PC-3 (cell line): ENCODE measurements around the gene ERICH4. TPM values are rescaled to one million over a fixed set of nuclear protein-coding genes. Genes with fewer than 3 reads are reported as not detected.

Experiments
- ATAC-seq: fragments of 200-7000 bp; cut with Tn5 transposase; 2 replicates; pipeline ENCODE4 v1.9.1; 2020; ENCODE audit warnings: mild to moderate bottlenecking, moderate library complexity
- BruUV-seq: library from RNA; stranded (reverse); fragments of 400-500 nt; replicated peaks from 2 replicates; lab custom pipeline; 2021; lab: Mats Ljungman, UMichigan
- CTCF ChIA-PET: fragments of 300-600 bp; sonication (Branson Sonifier 250); formaldehyde crosslinking; loops from one replicate; lab custom pipeline; 2022; ENCODE audit warnings: antibody characterized with exemption; lab: Charles Lee
- POLR2A ChIA-PET: fragments of 300-600 bp; sonication (Branson Sonifier 250); formaldehyde crosslinking; loops from one replicate; lab custom pipeline; 2022; ENCODE audit warnings: antibody characterized with exemption; ENCODE audit not compliant: unreplicated experiment; lab: Charles Lee
- DNase-seq: peaks from one replicate; pipeline ENCODE4 v3.0.0-alpha.2; 2015
- H2AFZ ChIP-seq: fragments of 300-600 bp; sonication (generic); 2 replicates; pipeline ENCODE4 v1.6.0; 2016; ENCODE audit warnings: antibody characterized with exemption, low read length
- H3F3A ChIP-seq: fragments of 300-600 bp; sonication (generic); one replicate; pipeline ENCODE4 v1.6.0; 2017; ENCODE audit warnings: antibody characterized with exemption, low read length, control low read depth, mild to moderate bottlenecking; ENCODE audit not compliant: unreplicated experiment
- H3K27ac ChIP-seq: fragments of 300-600 bp; sonication (generic); 2 replicates; pipeline ENCODE4 v1.5.1; 2016; ENCODE audit warnings: mild to moderate bottlenecking, low read length
- H3K27me3 ChIP-seq: fragments of 300-600 bp; sonication (generic); 2 replicates; pipeline ENCODE4 v1.6.1; 2016; ENCODE audit warnings: low read length, mixed read lengths
- H3K36me3 ChIP-seq: fragments of 300-600 bp; sonication (generic); 2 replicates; pipeline ENCODE4 v1.6.1; 2016; ENCODE audit warnings: low read depth, mixed run types, low read length, mixed read lengths
- H3K4me1 ChIP-seq: fragments of 300-600 bp; sonication (generic); 2 replicates; pipeline ENCODE4 v1.5.1; 2016; ENCODE audit warnings: low read length; ENCODE audit not compliant: insufficient read depth
- H3K4me2 ChIP-seq: fragments of 300-600 bp; sonication (generic); 2 replicates; pipeline ENCODE4 v1.6.0; 2016; ENCODE audit warnings: low read length
- H3K4me3 ChIP-seq: fragments of 300-600 bp; sonication (generic); 2 replicates; pipeline ENCODE4 v1.5.1; 2016; ENCODE audit warnings: mild to moderate bottlenecking, low read length, mixed read lengths
- H3K79me2 ChIP-seq: fragments of 300-600 bp; sonication (generic); 2 replicates; pipeline ENCODE4 v1.6.1; 2017; ENCODE audit warnings: low read length, mixed read lengths
- H3K9ac ChIP-seq: fragments of 300-600 bp; sonication (generic); 2 replicates; pipeline ENCODE4 v1.6.0; 2016; ENCODE audit warnings: mild to moderate bottlenecking, low read length
- H3K9me2 ChIP-seq: fragments of 300-600 bp; sonication (generic); replicated peaks from 2 replicates; pipeline ENCODE4 v1.6.1; 2016; ENCODE audit warnings: mixed run types, low read length, mixed read lengths
- H3K9me3 ChIP-seq: fragments of 300-600 bp; sonication (generic); 2 replicates; pipeline ENCODE4 v1.6.1; 2016; ENCODE audit warnings: low read length, mixed read lengths
- H4K20me1 ChIP-seq: fragments of 300-600 bp; sonication (generic); 2 replicates; pipeline ENCODE4 v1.6.1; 2016; ENCODE audit warnings: low read length, mixed read lengths
- EZH2 ChIP-seq: fragments of 300-600 bp; sonication (generic); IDR thresholded peaks from one replicate; pipeline ENCODE4 v1.6.1; 2017; ENCODE audit warnings: antibody characterized with exemption, mild to moderate bottlenecking, low read length; ENCODE audit not compliant: unreplicated experiment
- EZH2phosphoT487 ChIP-seq: fragments of 300-600 bp; sonication (generic); IDR thresholded peaks from 2 replicates; pipeline ENCODE4 v1.6.1; 2018; ENCODE audit warnings: mild to moderate bottlenecking, antibody characterized with exemption, low read length, borderline replicate concordance
- intact Hi-C: fragments of 100-400 bp; cut with micrococcal nuclease; formaldehyde crosslinking; loops from 2 replicates; pipeline ENCODE4 v1.9.0; 2023
- total RNA-seq: library from RNA; depleted of rRNA; stranded (reverse); fragments of >200 nt; gene quantifications from 2 replicates; pipeline ENCODE4 v1.2.3, GENCODE V29; 2014
- TF ChIP-seq, protein P1 (sequence below): fragments of 300-600 bp; sonication (generic); conservative IDR thresholded peaks from 2 replicates; pipeline ENCODE4 v1.5.1; 2017; ENCODE audit warnings: antibody characterized with exemption, low read depth, mild to moderate bottlenecking, low read length

ERICH4 gene
- total RNA-seq, 1 experiment from 2014 or later, result not detected

- no TSS peak for BruUV-seq
- Histone ChIP-seq H3F3A (no peaks in the 10 kb centered on the region), H2AFZ (no peak overlapping the region), H3K9me2 (no peaks in the 10 kb centered on the region), H3K9ac (no peak overlapping the region), H3K4me3 (no peak overlapping the region), H3K4me1 (no peaks in the 10 kb centered on the region), H3K79me2 (no peaks in the 10 kb centered on the region), H3K36me3 (no peaks in the 10 kb centered on the region), H4K20me1 (no peaks in the 10 kb centered on the region), H3K4me2 (no peak overlapping the region), H3K9me3 (no peaks in the 10 kb centered on the region), H3K27ac (no peak overlapping the region), H3K27me3 (peaks cover 59% of the 10 kb centered on the region)
- no peak for TF ChIP-seq EZH2phosphoT487
- TF ChIP-seq, protein P1, sequence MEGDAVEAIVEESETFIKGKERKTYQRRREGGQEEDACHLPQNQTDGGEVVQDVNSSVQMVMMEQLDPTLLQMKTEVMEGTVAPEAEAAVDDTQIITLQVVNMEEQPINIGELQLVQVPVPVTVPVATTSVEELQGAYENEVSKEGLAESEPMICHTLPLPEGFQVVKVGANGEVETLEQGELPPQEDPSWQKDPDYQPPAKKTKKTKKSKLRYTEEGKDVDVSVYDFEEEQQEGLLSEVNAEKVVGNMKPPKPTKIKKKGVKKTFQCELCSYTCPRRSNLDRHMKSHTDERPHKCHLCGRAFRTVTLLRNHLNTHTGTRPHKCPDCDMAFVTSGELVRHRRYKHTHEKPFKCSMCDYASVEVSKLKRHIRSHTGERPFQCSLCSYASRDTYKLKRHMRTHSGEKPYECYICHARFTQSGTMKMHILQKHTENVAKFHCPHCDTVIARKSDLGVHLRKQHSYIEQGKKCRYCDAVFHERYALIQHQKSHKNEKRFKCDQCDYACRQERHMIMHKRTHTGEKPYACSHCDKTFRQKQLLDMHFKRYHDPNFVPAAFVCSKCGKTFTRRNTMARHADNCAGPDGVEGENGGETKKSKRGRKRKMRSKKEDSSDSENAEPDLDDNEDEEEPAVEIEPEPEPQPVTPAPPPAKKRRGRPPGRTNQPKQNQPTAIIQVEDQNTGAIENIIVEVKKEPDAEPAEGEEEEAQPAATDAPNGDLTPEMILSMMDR, result no peak
- no peak for TF ChIP-seq EZH2
- DNase-seq (no peak), ATAC-seq (no peak)
- intact Hi-C loops, result no loop called here
- POLR2A ChIA-PET, result no interaction called here
- CTCF ChIA-PET, result no interaction called here
These were observed 33.6 kb downstream of the ERICH4 start for GRCh38 chr19:41476583-41476982.

DNA sequence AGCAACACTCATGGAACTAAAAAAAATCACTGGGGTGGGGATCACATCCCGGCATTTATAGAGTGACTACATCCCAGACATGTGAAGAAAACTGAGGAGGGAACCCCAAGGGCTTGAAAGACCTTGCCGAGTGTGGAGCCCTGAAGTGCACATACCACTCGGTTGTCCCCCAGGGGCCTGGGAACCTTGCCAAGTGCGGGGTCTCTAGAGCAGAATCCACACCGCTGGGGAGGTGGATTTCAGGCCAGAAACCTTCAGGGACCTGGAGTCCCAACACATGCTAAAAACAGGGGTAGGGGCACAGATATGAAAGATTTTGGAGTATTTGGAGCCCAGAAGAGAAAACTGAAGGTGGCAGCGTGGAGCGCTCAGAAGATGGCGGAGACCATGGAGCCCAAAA, 35.2 kb downstream of the ERICH4 start:
- Histone ChIP-seq H3K4me1 (no peaks in the 10 kb centered on the region), H3K4me3 (no peak overlapping the region), H3K9me2 (no peaks in the 10 kb centered on the region), H3K36me3 (no peaks in the 10 kb centered on the region), H3K9me3 (no peaks in the 10 kb centered on the region), H3F3A (no peaks in the 10 kb centered on the region), H3K27me3 (peaks cover 54% of the 10 kb centered on the region), H3K9ac (no peak overlapping the region), H4K20me1 (no peaks in the 10 kb centered on the region), H3K27ac (no peak overlapping the region), H3K79me2 (no peaks in the 10 kb centered on the region), H3K4me2 (no peak overlapping the region), H2AFZ (no peak overlapping the region)
- POLR2A ChIA-PET, result no interaction called here
- CTCF ChIA-PET, result no interaction called here
- ATAC-seq (no peak), DNase-seq (no peak)
- TF ChIP-seq EZH2phosphoT487, result no peak
- TF ChIP-seq, protein P1, result no peak
- TF ChIP-seq EZH2, result no peak
- intact Hi-C loops, result no loop called here
- no TSS peak for BruUV-seq

DNA sequence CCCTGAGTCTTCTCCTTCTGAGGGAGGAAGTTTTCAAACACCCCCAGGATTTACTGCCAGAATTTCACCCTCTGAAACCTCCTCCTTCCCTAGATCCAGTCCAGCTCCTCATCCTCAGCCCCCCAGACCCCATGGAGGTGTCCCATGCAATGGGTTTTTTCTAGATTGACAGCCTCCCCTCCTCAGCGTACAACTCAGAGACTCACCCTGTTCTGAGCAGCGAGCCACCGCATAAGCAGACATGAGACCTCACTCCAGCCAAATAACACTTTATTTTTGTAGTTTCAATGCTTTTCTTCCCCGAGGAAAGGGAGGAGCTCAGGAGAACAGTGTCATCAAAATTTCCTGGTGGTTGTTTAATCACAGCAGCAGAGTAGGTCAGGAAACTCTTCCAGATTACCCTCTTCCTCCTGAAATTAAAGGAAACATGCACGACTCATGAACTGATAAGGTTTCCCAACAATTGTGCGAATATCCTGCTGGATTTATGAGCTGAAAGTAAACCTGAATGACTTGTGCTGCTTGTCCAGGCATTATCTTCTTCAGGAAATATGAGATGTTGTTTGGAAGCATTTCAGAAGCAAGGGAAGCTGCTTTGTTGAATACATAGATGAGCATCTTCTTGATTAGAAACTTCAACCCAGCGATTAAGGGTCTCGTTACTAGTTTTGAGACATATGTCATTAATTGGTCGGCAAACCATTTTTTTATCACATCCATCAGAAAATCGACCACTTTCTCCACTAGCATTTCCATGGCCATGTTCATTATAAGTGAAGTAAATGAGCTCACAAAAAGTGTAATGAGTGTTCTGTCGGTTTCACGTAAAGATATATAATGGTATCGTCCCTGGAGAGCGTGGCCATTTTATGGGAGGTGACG, 36.2 kb downstream of the ERICH4 start:
- Histone ChIP-seq H3K79me2 (no peaks in the 10 kb centered on the region), H4K20me1 (no peaks in the 10 kb centered on the region), H3K4me1 (no peaks in the 10 kb centered on the region), H2AFZ (no peak overlapping the region), H3K9me3 (no peaks in the 10 kb centered on the region), H3K4me3 (no peak overlapping the region), H3F3A (no peaks in the 10 kb centered on the region), H3K27ac (no peak overlapping the region), H3K27me3 (peaks cover 52% of the 10 kb centered on the region), H3K4me2 (no peak overlapping the region), H3K9ac (no peak overlapping the region), H3K36me3 (no peaks in the 10 kb centered on the region), H3K9me2 (no peaks in the 10 kb centered on the region)
- intact Hi-C loops, result no loop called here
- TF ChIP-seq, protein P1, result no peak
- TF ChIP-seq EZH2, result no peak
- no peak for TF ChIP-seq EZH2phosphoT487
- ATAC-seq (no peak), DNase-seq (no peak)
- ChIA-PET POLR2A (no interaction called here), CTCF (no interaction called here)
- no TSS peak for BruUV-seq
